ENCODE measurements around the gene PIGK. TPM values are rescaled to one million over a fixed set of nuclear protein-coding genes. Genes with fewer than 3 reads are reported as not detected.

The PIGK gene
- total RNA-seq, 1 experiment from 2014 or later, result 23.3 TPM

GRCh38 chr1:77230051-77230450 lies 10.8 kb upstream of the PIGK start (continued):
- TF ChIP-seq RAD21 (IDR thresholded peaks at IDR 0.05; ENCODE audit: low read depth) (no peak), TCF7L2 (IDR thresholded peaks at IDR 0.05; ENCODE audit: borderline replicate concordance, extremely low read depth, insufficient read depth, insufficient read length) (no peak), ELF1 (IDR thresholded peaks at IDR 0.05; ENCODE audit: borderline replicate concordance, low read depth) (no peak), CEBPB (IDR thresholded peaks at IDR 0.05; ENCODE audit: low read depth) (no peak), JUND (IDR thresholded peaks at IDR 0.05) (no peak)
- TF ChIP-seq, protein P1, sequence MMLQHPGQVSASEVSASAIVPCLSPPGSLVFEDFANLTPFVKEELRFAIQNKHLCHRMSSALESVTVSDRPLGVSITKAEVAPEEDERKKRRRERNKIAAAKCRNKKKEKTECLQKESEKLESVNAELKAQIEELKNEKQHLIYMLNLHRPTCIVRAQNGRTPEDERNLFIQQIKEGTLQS (IDR thresholded peaks at IDR 0.05), result no peak

DNA sequence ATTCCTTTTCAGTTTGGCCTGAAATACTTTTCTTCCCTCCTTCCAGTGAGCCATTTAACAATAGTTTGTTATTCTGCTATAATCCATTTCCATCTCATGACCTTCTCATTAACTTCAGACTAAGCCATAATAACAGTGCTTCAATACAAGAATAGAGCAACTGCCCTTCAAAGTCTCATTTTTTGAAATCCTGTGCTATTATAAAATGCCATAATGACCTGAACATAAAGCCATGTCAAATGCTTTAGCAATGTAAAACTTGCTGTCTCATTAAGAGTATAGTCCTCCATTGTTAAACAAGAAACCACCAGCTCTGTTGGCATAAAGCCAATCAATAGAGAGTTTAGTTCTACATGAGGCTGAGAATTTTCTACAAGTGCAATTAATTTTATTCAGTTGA lies 9.6 kb upstream of the PIGK start:
- Histone ChIP-seq H3K4me3 (replicated peaks in 1 of 2; ENCODE audit: low read depth in 1 of 2, low read length in 2 of 2) (no peak overlapping the region), H3K36me3 (ENCODE audit: control insufficient read depth in 1 of 2, insufficient read depth in 2 of 2, low read length in 2 of 2) (no peaks in the 10 kb centered on the region), H3K4me1 (ENCODE audit: control insufficient read depth in 1 of 2, insufficient read depth in 2 of 2, low read length in 2 of 2) (no peaks in the 10 kb centered on the region), H3K27me3 (ENCODE audit: insufficient read depth, low read length) (no peaks in the 10 kb centered on the region), H3K79me2 (ENCODE audit: insufficient read depth, low read length) (no peaks in the 10 kb centered on the region), H2AFZ (ENCODE audit: low read depth, low read length, poor library complexity, severe bottlenecking) (no peak overlapping the region), H3K9me3 (ENCODE audit: control insufficient read depth in 1 of 2, insufficient read depth in 1 of 2, low read depth in 1 of 2, low read length in 2 of 2) (no peaks in the 10 kb centered on the region), H3K9me2 (ENCODE audit: insufficient read depth) (no peaks in the 10 kb centered on the region), H3K4me2 (ENCODE audit: low read length) (no peak overlapping the region), H4K20me1 (ENCODE audit: insufficient read depth) (no peaks in the 10 kb centered on the region), H3K9ac (ENCODE audit: low read length) (no peak overlapping the region), H3K27ac (ENCODE audit: low read depth, low read length) (no peak overlapping the region)
- RAD21 ChIA-PET (ENCODE audit: low non-redundant PET in 1 of 2, low total read pairs in 2 of 2, uncharacterized antibody in 2 of 2, unreplicated experiment in 2 of 2), result no interaction called here
- TF ChIP-seq YY1 (IDR thresholded peaks at IDR 0.05; ENCODE audit: extremely low read depth, insufficient replicate concordance, low read depth, low read length) (no peak), JUND (IDR thresholded peaks at IDR 0.05) (no peak), EGR1 (IDR thresholded peaks at IDR 0.05; ENCODE audit: low read depth) (no peak), SRF (IDR thresholded peaks at IDR 0.05; ENCODE audit: low read depth) (no peak), CBX3 (IDR thresholded peaks at IDR 0.05; ENCODE audit: low read depth) (no peak), RAD21 (IDR thresholded peaks at IDR 0.05; ENCODE audit: low read depth) (no peak), ELF1 (IDR thresholded peaks at IDR 0.05; ENCODE audit: borderline replicate concordance, low read depth) (no peak), EZH2 (IDR thresholded peaks at IDR 0.05) (no peak), SIN3A (IDR thresholded peaks at IDR 0.05; ENCODE audit: low read depth) (no peak), POLR2AphosphoS5 (IDR thresholded peaks at IDR 0.05; ENCODE audit: low read depth, low read length) (no peak), ZNF274 (IDR thresholded peaks at IDR 0.05; ENCODE audit: low read depth, low read length) (no peak)
- intact Hi-C loops (cut with micrococcal nuclease), result no loop called here
- ATAC-seq, result no peak
- no peak for DNase-seq (ENCODE audit: low read depth, low spot score)
- POLR2A ChIA-PET, result no interaction called here
- BruUV-seq (replicated peaks), result no TSS peak
- CTCF ChIA-PET, result no interaction called here

Measured in HCT116 (cell line).